Mesothelial cell of epicardium (in vitro differentiated cells): ENCODE measurements around the gene ROM1. TPM values are rescaled to one million over a fixed set of nuclear protein-coding genes. Genes with fewer than 3 reads are reported as not detected.
"Not testable (repeated sequence)": the region's sequence is repeated elsewhere in the genome, so short reads cannot be mapped to it uniquely, and the experiment has no call there.

ENCODE experiments used
- DNase-seq, 2 experiments: peaks; one replicate each; pipeline ENCODE4 v3.0.0; 2021; ENCODE audit warnings: low spot score in 2 of 2; ENCODE audit not compliant: unreplicated experiment in 2 of 2
- H3K27ac Mint-ChIP-seq: 2 replicates; pipeline ENCODE4 v1.8.0; 2021; ENCODE audit warnings: mixed read lengths
- H3K27me3 Mint-ChIP-seq: 2 replicates; pipeline ENCODE4 v1.8.0; 2021; ENCODE audit warnings: low read depth, mixed read lengths
- H3K36me3 Mint-ChIP-seq: 2 replicates; pipeline ENCODE4 v1.8.0; 2021; ENCODE audit warnings: mixed read lengths
- H3K4me1 Mint-ChIP-seq: 2 replicates; pipeline ENCODE4 v1.8.0; 2021; ENCODE audit warnings: mixed read lengths
- H3K4me3 Mint-ChIP-seq: 2 replicates; pipeline ENCODE4 v1.8.0; 2021; ENCODE audit warnings: mild to moderate bottlenecking, moderate library complexity, mixed read lengths
- H3K9me3 Mint-ChIP-seq: 2 replicates; pipeline ENCODE4 v1.8.0; 2021; ENCODE audit warnings: mixed read lengths
- CTCF ChIP-seq: fragments of 200-600 bp; sonication (generic); IDR thresholded peaks from one replicate; pipeline ENCODE4 v1.5.0; 2021; ENCODE audit warnings: antibody characterized with exemption; ENCODE audit not compliant: unreplicated experiment
- total RNA-seq: library from RNA; stranded (reverse); gene quantifications from 3 replicates; pipeline ENCODE4 v1.2.1, GENCODE V29; 2021

ROM1 gene
- total RNA-seq, 1 donor from 2014 or later, result 2.5 TPM

DNA sequence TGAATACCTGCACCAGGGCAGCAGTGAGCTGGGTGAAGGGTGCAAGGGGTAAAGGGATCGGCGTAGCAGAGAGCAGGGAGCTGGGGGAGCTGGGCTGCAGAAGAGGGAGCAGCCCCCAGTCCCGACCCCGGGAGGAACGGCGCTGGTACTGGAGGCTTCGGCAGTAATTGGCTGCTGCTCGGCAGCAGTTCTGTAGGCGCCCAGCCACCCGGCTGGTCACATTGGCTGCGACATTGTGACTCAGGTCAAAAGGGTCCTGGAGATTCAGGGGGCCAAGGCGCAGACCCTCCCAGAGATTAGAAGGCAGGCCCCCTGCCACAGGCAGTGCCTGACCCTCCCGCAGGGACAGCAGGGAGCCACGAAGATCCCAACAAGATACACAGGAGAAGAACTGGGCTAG lies 37.2 kb upstream of the ROM1 start:
- Mint-ChIP-seq H3K27me3 (no peaks in the 10 kb centered on the region), H3K27ac (peak overlapping the region; percentile 99), H3K9me3 (no peaks in the 10 kb centered on the region), H3K36me3 (peaks cover 22% of the 10 kb centered on the region), H3K4me3 (peak overlapping the region; percentile 97), H3K4me1 (peaks cover 52% of the 10 kb centered on the region)
- no peak for DNase-seq
- no peak for TF ChIP-seq CTCF

DNA sequence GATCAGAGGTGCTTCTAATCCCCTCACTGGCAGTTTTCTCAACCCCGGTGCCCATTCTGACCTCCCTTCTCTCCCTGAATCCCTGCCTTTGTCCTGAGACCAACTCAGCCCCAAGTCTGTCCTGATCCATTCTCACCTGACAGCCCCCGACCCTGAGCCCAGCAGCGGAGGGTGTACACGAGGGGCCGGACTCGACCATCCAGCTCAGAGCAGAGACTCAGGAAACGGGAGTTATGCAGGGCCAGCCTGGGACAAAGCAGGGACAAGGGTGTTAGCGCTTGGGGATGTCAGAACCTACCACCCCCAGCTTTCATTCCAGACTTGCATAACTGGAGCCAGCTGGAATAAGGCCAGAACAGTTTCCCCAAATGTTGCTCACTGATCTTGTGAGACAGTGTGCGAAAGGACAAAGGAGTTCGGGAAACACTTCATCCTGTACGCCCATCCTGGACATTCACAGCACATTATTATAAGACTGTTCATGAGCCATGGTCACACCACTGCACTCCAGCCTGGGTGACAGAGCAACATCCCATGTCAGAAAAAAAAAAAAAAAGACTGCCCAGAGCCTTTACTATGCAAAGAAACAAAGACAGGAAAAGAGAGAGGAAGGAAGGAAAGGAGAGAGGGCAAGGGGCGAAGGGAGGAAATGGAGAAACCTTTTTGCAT lies 35.9 kb upstream of the ROM1 start:
- Mint-ChIP-seq H3K36me3 (peaks cover 17% of the 10 kb centered on the region), H3K27me3 (no peaks in the 10 kb centered on the region), H3K4me3 (no peak overlapping the region), H3K4me1 (peaks cover 38% of the 10 kb centered on the region), H3K9me3 (no peaks in the 10 kb centered on the region), H3K27ac (peak overlapping the region; percentile 55)
- no peak for DNase-seq
- TF ChIP-seq CTCF, result no peak

- Mint-ChIP-seq H3K4me1 (peaks cover 28% of the 10 kb centered on the region), H3K27ac (no peak overlapping the region), H3K27me3 (no peaks in the 10 kb centered on the region), H3K9me3 (no peaks in the 10 kb centered on the region), H3K36me3 (peaks cover 22% of the 10 kb centered on the region), H3K4me3 (no peak overlapping the region)
- no peak for DNase-seq
- no peak for TF ChIP-seq CTCF
Observed at GRCh38 chr11:62578541-62578940, 34.5 kb upstream of the ROM1 start.

GRCh38 chr11:62579252-62579651 lies 33.8 kb upstream of the ROM1 start:
- DNase-seq, result no peak
- no peak overlapping the region for H3K27ac Mint-ChIP-seq
- peaks cover 25% of the 10 kb centered on the region for H3K36me3 Mint-ChIP-seq
- TF ChIP-seq CTCF, result no peak
- H3K4me3 Mint-ChIP-seq, result no peak overlapping the region
- no peaks in the 10 kb centered on the region for H3K9me3 Mint-ChIP-seq
- no peaks in the 10 kb centered on the region for H3K27me3 Mint-ChIP-seq
- H3K4me1 Mint-ChIP-seq, result peaks cover 25% of the 10 kb centered on the region

- Mint-ChIP-seq H3K4me3 (no peak overlapping the region), H3K36me3 (peaks cover 28% of the 10 kb centered on the region), H3K27me3 (no peaks in the 10 kb centered on the region), H3K27ac (no peak overlapping the region), H3K9me3 (no peaks in the 10 kb centered on the region), H3K4me1 (peaks cover 11% of the 10 kb centered on the region)
- TF ChIP-seq CTCF, result no peak
- DNase-seq, result no peak
Observed at GRCh38 chr11:62580959-62581715, 31.9 kb upstream of the ROM1 start.

GRCh38 chr11:62581735-62582134 lies 31.3 kb upstream of the ROM1 start:
- H3K27me3 Mint-ChIP-seq, H3K27ac Mint-ChIP-seq, H3K9me3 Mint-ChIP-seq, DNase-seq, H3K4me3 Mint-ChIP-seq, H3K4me1 Mint-ChIP-seq: not testable (repeated sequence)
- peaks cover 25% of the 10 kb centered on the region for H3K36me3 Mint-ChIP-seq

GRCh38 chr11:62585356-62585755 lies 27.7 kb upstream of the ROM1 start:
- not testable (repeated sequence) for H3K27me3 Mint-ChIP-seq, H3K4me3 Mint-ChIP-seq, DNase-seq, H3K4me1 Mint-ChIP-seq, H3K27ac Mint-ChIP-seq, H3K9me3 Mint-ChIP-seq
- peaks cover 24% of the 10 kb centered on the region for H3K36me3 Mint-ChIP-seq
